ENCODE data around the gene ALG12. TPM values are rescaled to one million over a fixed set of nuclear protein-coding genes. Genes with fewer than 3 reads are reported as not detected.

The ALG12 gene
- total and polyA plus RNA-seq, 11 donors: 9.1 to 26.8 (median 15.0) TPM

GRCh38 chr22:49934891-49935557 lies 16.8 kb upstream of the ALG12 start:
- intact Hi-C loops (cut with DNase I): loop anchor here in 7 of 10 donors (5.0 to 10.0 kb wide), 7 partner anchors 32 to 272 kb away; partner anchors contain the start of gene TRABD (in 1 of the 7)
- TF ChIP-seq CTCF (IDR thresholded peaks at IDR 0.05): no peak
- TF ChIP-seq POLR2A (IDR thresholded peaks at IDR 0.05): no peak
- peak in 3 of 4 donors; percentile 4 to 41 (median 20) for ATAC-seq
- H3K27me3 ChIP-seq: no peaks in the 10 kb centered on the region
- 6 to 27% (median 7%) methylated on average over 6 to 56 of the region's 56 CpGs for WGBS, 4 donors
- no peaks in the 10 kb centered on the region for H3K9me3 ChIP-seq
- DNase-seq: peak; percentile 91 to 94 (median 93)
- H3K36me3 ChIP-seq: no peaks in the 10 kb centered on the region
- H3K27ac ChIP-seq: peak overlapping the region; percentile 91 to 99 (median 95)
- H3K4me3 ChIP-seq: peak overlapping the region; percentile 21 to 70 (median 48)
- peaks cover 19 to 81% (median 65%) of the 10 kb centered on the region in 12 donors for H3K4me1 ChIP-seq

- DNase-seq: peak; percentile 67 to 87 (median 82)
- H3K4me1 ChIP-seq: peaks cover 19 to 88% (median 69%) of the 10 kb centered on the region in 12 donors
- H3K4me3 ChIP-seq: peak overlapping the region; percentile 21 to 70 (median 48)
Measured at GRCh38 chr22:49934160-49934890, 16.1 kb upstream of the ALG12 start.

GRCh38 chr22:49933236-49934159 lies 15.3 kb upstream of the ALG12 start:
- Histone ChIP-seq H3K9me3 (no peaks in the 10 kb centered on the region), H3K4me3 (peak overlapping the region in 4 of 12 donors; percentile 0 to 70 (median 54)), H3K27ac (peak overlapping the region; percentile 91 to 99 (median 95)), H3K4me1 (peaks cover 19 to 87% (median 67%) of the 10 kb centered on the region in 12 donors), H3K36me3 (no peaks in the 10 kb centered on the region), H3K27me3 (peaks cover 0 to 9% (median 5%) of the 10 kb centered on the region in 9 donors)
- intact Hi-C loops (cut with DNase I): loop anchor here in 7 of 10 donors (5.0 to 10.0 kb wide), 7 partner anchors 34 to 274 kb away; partner anchors contain the start of gene TRABD (in 1 of the 7)
- whole genome bisulfite sequencing, 4 donors: 49 to 58% (median 52%) methylated on average over 16 to 27 of the region's 27 CpGs
- TF ChIP-seq CTCF (IDR thresholded peaks at IDR 0.05): no peak
- TF ChIP-seq POLR2A (IDR thresholded peaks at IDR 0.05): peak in 1 of 2 donors; percentile 58
- DNase-seq: peak in 4 of 5 donors; percentile 60 to 82 (median 76)
- peak; percentile 2 to 53 (median 21) for ATAC-seq

More at GRCh38 chr22:49934160-49934890, 16.1 kb upstream of the ALG12 start:
- intact Hi-C loops (cut with DNase I): loop anchor here in 7 of 10 donors (5.0 to 10.0 kb wide), 7 partner anchors 33 to 273 kb away; partner anchors contain the start of gene TRABD (in 1 of the 7)
- peaks cover 0 to under 1% (median 0%) of the 10 kb centered on the region in 9 donors for H3K27me3 ChIP-seq
- no peak for TF ChIP-seq CTCF (IDR thresholded peaks at IDR 0.05)
- TF ChIP-seq POLR2A (IDR thresholded peaks at IDR 0.05): no peak
- WGBS, 4 donors: 38 to 56% (median 50%) methylated on average over 14 to 24 of the region's 24 CpGs
- no peaks in the 10 kb centered on the region for H3K36me3 ChIP-seq
- ATAC-seq: peak; percentile 21 to 47 (median 36)
- peak overlapping the region; percentile 91 to 99 (median 95) for H3K27ac ChIP-seq
- H3K9me3 ChIP-seq: no peaks in the 10 kb centered on the region
